Glutamatergic neuron (in vitro differentiated cells): ENCODE data around the gene JUNB. TPM values are rescaled to one million over a fixed set of nuclear protein-coding genes. Genes with fewer than 3 reads are reported as not detected.

Experiments
- DNase-seq: peaks from one replicate; pipeline ENCODE4 v3.0.0; 2022
- H3K27ac Mint-ChIP-seq: one replicate; pipeline ENCODE4 v1.8.0; 2020; ENCODE audit warnings: mild to moderate bottlenecking, mixed read lengths, inconsistent platforms; ENCODE audit not compliant: unreplicated experiment
- H3K27me3 Mint-ChIP-seq: one replicate; pipeline ENCODE4 v1.8.0; 2020; ENCODE audit warnings: mild to moderate bottlenecking, moderate library complexity, mixed read lengths, inconsistent platforms; ENCODE audit not compliant: unreplicated experiment
- H3K36me3 Mint-ChIP-seq: one replicate; pipeline ENCODE4 v1.8.0; 2020; ENCODE audit warnings: mild to moderate bottlenecking, mixed read lengths, inconsistent platforms; ENCODE audit not compliant: unreplicated experiment
- H3K4me1 Mint-ChIP-seq: one replicate; pipeline ENCODE4 v1.8.0; 2020; ENCODE audit warnings: mild to moderate bottlenecking, low read depth, mixed read lengths, inconsistent platforms; ENCODE audit not compliant: unreplicated experiment
- H3K4me3 Mint-ChIP-seq: one replicate; pipeline ENCODE4 v1.8.0; 2020; ENCODE audit warnings: mild to moderate bottlenecking, mixed read lengths, inconsistent platforms; ENCODE audit not compliant: unreplicated experiment
- H3K9me3 Mint-ChIP-seq: one replicate; pipeline ENCODE4 v1.8.0; 2020; ENCODE audit warnings: mild to moderate bottlenecking, moderate library complexity, mixed read lengths, inconsistent platforms; ENCODE audit not compliant: unreplicated experiment
- CTCF ChIP-seq: fragments of 200-600 bp; sonication (generic); IDR thresholded peaks from one replicate; pipeline ENCODE4 v1.5.0; 2021; ENCODE audit not compliant: partially characterized antibody, unreplicated experiment
- long read RNA-seq: library from polyadenylated mRNA; unstranded; transcript quantifications from one replicate; pipeline ENCODE4 v2.0.0, GENCODE V29; 2020; ENCODE audit not compliant: unreplicated experiment
- total RNA-seq: library from RNA; stranded (reverse); fragmentation: NEBNext Ultra II Directional; extraction: Animal tissue kit (Norgen Biotek cat#: 25700); gene quantifications from one replicate; pipeline ENCODE4 v1.2.1, GENCODE V29; 2021; ENCODE audit not compliant: unreplicated experiment

The JUNB gene
- total RNA-seq = 24.9 TPM
- long read RNA-seq, transcript JUNB-201 (1 exons, 1,820 nt) = major isoform, 35 of 35 reads
- long read RNA-seq, partial matches to known transcripts = 0 of 35 reads
- long read RNA-seq, other reads (novel, unspliced or antisense) = 0 of 35 reads

GRCh38 chr19:12791345-12792050 lies at the start of gene JUNB:
Gene JUNB (plus strand): TSS chr19:12791486. CDS start chr19:12791772, 286 bp downstream.
- DNase-seq = peak; percentile 93
- H3K4me3 Mint-ChIP-seq = peak within 1 kb of the TSS; percentile 88
- no peaks in the 10 kb centered on the region for H3K36me3 Mint-ChIP-seq
- H3K4me1 Mint-ChIP-seq = peaks cover 28% of the 10 kb centered on the region
- peak within 1 kb of the TSS; percentile 79 for H3K27ac Mint-ChIP-seq
- H3K27me3 Mint-ChIP-seq = peaks cover 11% of the 10 kb centered on the region
- no peak for TF ChIP-seq CTCF
- H3K9me3 Mint-ChIP-seq = peaks cover 16% of the 10 kb centered on the region

GRCh38 chr19:12745166-12745897 lies 46.0 kb upstream of the JUNB start:
- DNase-seq = no peak
- peaks cover 5% of the 10 kb centered on the region for H3K27me3 Mint-ChIP-seq
- TF ChIP-seq CTCF = no peak
- H3K27ac Mint-ChIP-seq = no peak overlapping the region
- peaks cover 6% of the 10 kb centered on the region for H3K4me1 Mint-ChIP-seq
- peaks cover 4% of the 10 kb centered on the region for H3K36me3 Mint-ChIP-seq
- H3K9me3 Mint-ChIP-seq = peaks cover 3% of the 10 kb centered on the region
- no peak overlapping the region for H3K4me3 Mint-ChIP-seq

GRCh38 chr19:12748489-12748888 lies 42.8 kb upstream of the JUNB start:
- TF ChIP-seq CTCF = no peak
- H3K27ac Mint-ChIP-seq = no peak overlapping the region
- DNase-seq = no peak

GRCh38 chr19:12749938-12750521 lies 41.3 kb upstream of the JUNB start:
- Mint-ChIP-seq H3K36me3 (peaks cover 4% of the 10 kb centered on the region), H3K9me3 (peaks cover 3% of the 10 kb centered on the region), H3K27me3 (peaks cover 15% of the 10 kb centered on the region), H3K4me1 (peaks cover 12% of the 10 kb centered on the region), H3K27ac (no peak overlapping the region), H3K4me3 (peak overlapping the region; percentile 56)
- TF ChIP-seq CTCF = no peak
- DNase-seq = peak; percentile 45

More at GRCh38 chr19:12748489-12748888, 42.8 kb upstream of the JUNB start:
- Mint-ChIP-seq H3K9me3 (peaks cover 3% of the 10 kb centered on the region), H3K27me3 (peaks cover 15% of the 10 kb centered on the region), H3K4me1 (peaks cover 12% of the 10 kb centered on the region), H3K4me3 (no peak overlapping the region), H3K36me3 (peaks cover 4% of the 10 kb centered on the region)
